Epithelial cell of proximal tubule (primary cell): Measurements from ENCODE around the gene SLC25A15. TPM values are rescaled to one million over a fixed set of nuclear protein-coding genes. Genes with fewer than 3 reads are reported as not detected.

Source experiments
- DNase-seq: peaks from one replicate; pipeline ENCODE4 v3.0.0-alpha.2; 2011; ENCODE audit warnings: low read depth
- H3K4me3 ChIP-seq: 2 replicates; pipeline ENCODE4 v1.5.1; 2011; ENCODE audit warnings: low read depth, mild to moderate bottlenecking, low read length
- total RNA-seq: library from RNA; depleted of rRNA; stranded (reverse); fragments of >200 nt; gene quantifications from 2 replicates; pipeline ENCODE4 v1.2.3, GENCODE V29; 2015
- TF ChIP-seq, protein P1 (sequence below): conservative IDR thresholded peaks from 2 replicates; pipeline ENCODE4 v1.5.1; 2012; ENCODE audit warnings: low read depth, mild to moderate bottlenecking, low read length

SLC25A15 gene
- total RNA-seq, 1 donor from 2014 or later = 18.5 TPM

- DNase-seq = no peak
- H3K4me3 ChIP-seq = no peak overlapping the region
- TF ChIP-seq, protein P1, sequence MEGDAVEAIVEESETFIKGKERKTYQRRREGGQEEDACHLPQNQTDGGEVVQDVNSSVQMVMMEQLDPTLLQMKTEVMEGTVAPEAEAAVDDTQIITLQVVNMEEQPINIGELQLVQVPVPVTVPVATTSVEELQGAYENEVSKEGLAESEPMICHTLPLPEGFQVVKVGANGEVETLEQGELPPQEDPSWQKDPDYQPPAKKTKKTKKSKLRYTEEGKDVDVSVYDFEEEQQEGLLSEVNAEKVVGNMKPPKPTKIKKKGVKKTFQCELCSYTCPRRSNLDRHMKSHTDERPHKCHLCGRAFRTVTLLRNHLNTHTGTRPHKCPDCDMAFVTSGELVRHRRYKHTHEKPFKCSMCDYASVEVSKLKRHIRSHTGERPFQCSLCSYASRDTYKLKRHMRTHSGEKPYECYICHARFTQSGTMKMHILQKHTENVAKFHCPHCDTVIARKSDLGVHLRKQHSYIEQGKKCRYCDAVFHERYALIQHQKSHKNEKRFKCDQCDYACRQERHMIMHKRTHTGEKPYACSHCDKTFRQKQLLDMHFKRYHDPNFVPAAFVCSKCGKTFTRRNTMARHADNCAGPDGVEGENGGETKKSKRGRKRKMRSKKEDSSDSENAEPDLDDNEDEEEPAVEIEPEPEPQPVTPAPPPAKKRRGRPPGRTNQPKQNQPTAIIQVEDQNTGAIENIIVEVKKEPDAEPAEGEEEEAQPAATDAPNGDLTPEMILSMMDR = no peak
Observed at GRCh38 chr13:40764587-40765403, 24.6 kb upstream of the SLC25A15 start.

DNA sequence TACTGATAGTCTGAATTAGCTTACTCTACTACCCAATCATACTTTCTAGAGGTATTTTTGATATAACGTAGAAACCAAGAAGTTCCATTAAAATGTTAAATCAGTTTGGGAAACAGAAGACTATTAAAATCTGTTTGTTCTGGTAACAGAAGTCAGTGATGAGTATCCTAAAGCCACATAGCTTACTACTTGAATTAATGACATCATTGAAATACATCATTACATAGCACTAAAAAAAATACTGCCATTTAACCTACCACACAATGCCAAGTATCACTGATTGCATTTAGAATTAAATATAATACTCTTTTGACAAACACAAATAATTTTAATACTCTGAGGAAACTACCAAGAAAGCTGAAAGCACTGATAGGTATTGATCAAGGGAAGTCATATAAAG, 23.8 kb upstream of the SLC25A15 start:
- TF ChIP-seq, protein P1 = no peak
- no peak overlapping the region for H3K4me3 ChIP-seq
- DNase-seq = no peak

GRCh38 chr13:40769970-40770369, 19.4 kb upstream of the SLC25A15 start:
- no peak for DNase-seq
- TF ChIP-seq, protein P1 = no peak
- peak overlapping the region; percentile 93 for H3K4me3 ChIP-seq

GRCh38 chr13:40770609-40770933, 18.8 kb upstream of the SLC25A15 start:
- peak overlapping the region; percentile 93 for H3K4me3 ChIP-seq
- TF ChIP-seq, protein P1 = no peak
- no peak for DNase-seq

- TF ChIP-seq, protein P1 = no peak
- peak; percentile 53 for DNase-seq
- peak within 1 kb of the TSS; percentile 93 for H3K4me3 ChIP-seq
Observed at GRCh38 chr13:40770934-40771618, 18.3 kb upstream of the SLC25A15 start, which contains the start of gene MRPS31. Gene MRPS31 (minus strand): TSS chr13:40771190. CDS start chr13:40771136, 54 bp downstream.

DNA sequence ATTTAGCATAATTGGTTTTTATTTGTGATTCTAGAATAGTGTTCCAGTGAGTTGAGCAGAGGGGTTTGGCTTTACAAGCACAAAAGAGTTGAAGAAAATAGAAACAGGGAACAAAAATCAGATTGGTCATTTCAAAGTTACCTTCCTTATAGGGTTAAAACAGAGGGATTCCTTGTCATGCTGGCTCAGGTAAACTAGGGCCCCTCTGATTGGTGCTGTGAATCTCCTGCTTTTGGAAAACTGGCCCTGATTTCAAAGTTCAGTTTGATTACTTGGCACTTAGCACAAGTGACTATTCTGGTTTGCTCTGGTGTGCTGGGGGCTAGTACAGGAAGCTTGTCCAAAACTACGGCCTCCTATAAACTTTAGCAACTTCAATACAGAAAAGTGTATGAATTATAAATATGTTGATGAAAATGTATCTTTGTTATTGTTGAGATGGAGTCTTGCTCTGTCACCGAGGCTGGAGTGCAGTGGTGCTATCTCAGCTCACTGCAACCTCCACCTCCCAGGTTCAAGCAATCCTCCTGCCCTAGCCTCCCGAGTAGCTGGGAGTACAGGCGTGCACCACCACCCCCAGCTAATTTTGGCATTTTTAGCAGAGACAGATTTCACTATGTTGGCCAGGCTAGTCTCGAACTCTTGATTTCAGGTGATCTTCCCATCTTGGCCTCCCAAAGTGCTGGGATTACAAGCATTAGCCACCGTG, 16.5 kb upstream of the SLC25A15 start:
- DNase-seq = no peak
- H3K4me3 ChIP-seq = no peak overlapping the region
- TF ChIP-seq, protein P1 = no peak
